Activated naive CD8-positive, alpha-beta T cell treated with anti-CD3 and anti-CD28 coated beads for 36 hours (primary cell): Measurements from ENCODE around the gene PAPPA. TPM values are rescaled to one million over a fixed set of nuclear protein-coding genes. Genes with fewer than 3 reads are reported as not detected.

Experiments
- DNase-seq: peaks from one replicate; pipeline ENCODE4 v3.0.0; 2021
- H3K27ac Mint-ChIP-seq: one replicate; pipeline ENCODE4 v1.8.0; 2022; ENCODE audit warnings: mild to moderate bottlenecking, moderate library complexity, mixed read lengths
- H3K27me3 Mint-ChIP-seq: one replicate; pipeline ENCODE4 v1.8.0; 2022; ENCODE audit warnings: mild to moderate bottlenecking, mixed read lengths
- H3K36me3 Mint-ChIP-seq: one replicate; pipeline ENCODE4 v1.8.0; 2021; ENCODE audit warnings: mild to moderate bottlenecking, mixed read lengths
- H3K4me1 Mint-ChIP-seq: one replicate; pipeline ENCODE4 v1.8.0; 2021; ENCODE audit warnings: mixed read lengths
- H3K4me3 Mint-ChIP-seq: one replicate; pipeline ENCODE4 v1.8.0; 2022; ENCODE audit warnings: mild to moderate bottlenecking, moderate library complexity, mixed read lengths
- H3K9me3 Mint-ChIP-seq: one replicate; pipeline ENCODE4 v1.8.0; 2022; ENCODE audit warnings: mixed read lengths
- total RNA-seq, 2 experiments: library from RNA; stranded (reverse); gene quantifications; one replicate each; pipeline ENCODE4 v1.2.3, GENCODE V29; 2021

PAPPA gene
- total RNA-seq, 2 experiments from 2014 or later = not detected

GRCh38 chr9:116162241-116162781 lies 8.7 kb downstream of the PAPPA start:
- DNase-seq = no peak
- Mint-ChIP-seq H3K27ac (no peak overlapping the region), H3K4me3 (no peak overlapping the region), H3K9me3 (peaks cover 4% of the 10 kb centered on the region), H3K27me3 (peaks cover 35% of the 10 kb centered on the region), H3K36me3 (no peaks in the 10 kb centered on the region), H3K4me1 (no peaks in the 10 kb centered on the region)

GRCh38 chr9:116163293-116164055 lies 9.9 kb downstream of the PAPPA start:
- no peak for DNase-seq
- Mint-ChIP-seq H3K36me3 (no peaks in the 10 kb centered on the region), H3K4me3 (no peak overlapping the region), H3K9me3 (peaks cover 4% of the 10 kb centered on the region), H3K27ac (no peak overlapping the region), H3K4me1 (no peaks in the 10 kb centered on the region), H3K27me3 (peaks cover 24% of the 10 kb centered on the region)

- Mint-ChIP-seq H3K9me3 (peaks cover 5% of the 10 kb centered on the region), H3K4me3 (no peak overlapping the region), H3K36me3 (peaks cover 1% of the 10 kb centered on the region), H3K27me3 (peaks cover 11% of the 10 kb centered on the region), H3K27ac (no peak overlapping the region), H3K4me1 (no peaks in the 10 kb centered on the region)
- DNase-seq = no peak
These were observed 12.3 kb downstream of the PAPPA start for GRCh38 chr9:116165912-116166311.

GRCh38 chr9:116166713-116167112 lies 13.1 kb downstream of the PAPPA start:
- H3K4me3 Mint-ChIP-seq = no peak overlapping the region
- no peak for DNase-seq
- H3K4me1 Mint-ChIP-seq = no peaks in the 10 kb centered on the region
- no peak overlapping the region for H3K27ac Mint-ChIP-seq
- H3K36me3 Mint-ChIP-seq = peaks cover 1% of the 10 kb centered on the region
- H3K9me3 Mint-ChIP-seq = peaks cover 5% of the 10 kb centered on the region
- peaks cover 9% of the 10 kb centered on the region for H3K27me3 Mint-ChIP-seq

- Mint-ChIP-seq H3K27ac (no peak overlapping the region), H3K9me3 (peaks cover 5% of the 10 kb centered on the region), H3K27me3 (peaks cover 6% of the 10 kb centered on the region), H3K4me3 (no peak overlapping the region), H3K36me3 (peaks cover 1% of the 10 kb centered on the region), H3K4me1 (no peaks in the 10 kb centered on the region)
- DNase-seq = no peak
These were observed 14.6 kb downstream of the PAPPA start for GRCh38 chr9:116168231-116168630.

GRCh38 chr9:116172216-116172615 lies 18.6 kb downstream of the PAPPA start:
- Mint-ChIP-seq H3K36me3 (peaks cover 1% of the 10 kb centered on the region), H3K9me3 (peaks cover 2% of the 10 kb centered on the region), H3K27ac (no peak overlapping the region), H3K4me3 (no peak overlapping the region), H3K4me1 (no peaks in the 10 kb centered on the region), H3K27me3 (peaks cover 6% of the 10 kb centered on the region)
- DNase-seq = no peak

GRCh38 chr9:116174347-116174746 lies 20.8 kb downstream of the PAPPA start:
- Mint-ChIP-seq H3K27me3 (peaks cover 6% of the 10 kb centered on the region), H3K27ac (no peak overlapping the region), H3K4me3 (no peak overlapping the region), H3K9me3 (peaks cover 2% of the 10 kb centered on the region), H3K36me3 (peaks cover 1% of the 10 kb centered on the region), H3K4me1 (no peaks in the 10 kb centered on the region)
- no peak for DNase-seq

GRCh38 chr9:116175614-116176013 lies 22.0 kb downstream of the PAPPA start:
- Mint-ChIP-seq H3K9me3 (no peaks in the 10 kb centered on the region), H3K36me3 (no peaks in the 10 kb centered on the region), H3K27me3 (peaks cover 6% of the 10 kb centered on the region), H3K4me3 (no peak overlapping the region), H3K27ac (no peak overlapping the region), H3K4me1 (no peaks in the 10 kb centered on the region)
- no peak for DNase-seq

- no peak overlapping the region for H3K4me3 Mint-ChIP-seq
- H3K27ac Mint-ChIP-seq = no peak overlapping the region
- H3K4me1 Mint-ChIP-seq = no peaks in the 10 kb centered on the region
- no peaks in the 10 kb centered on the region for H3K27me3 Mint-ChIP-seq
- no peaks in the 10 kb centered on the region for H3K36me3 Mint-ChIP-seq
- DNase-seq = no peak
- peaks cover 1% of the 10 kb centered on the region for H3K9me3 Mint-ChIP-seq
These were observed 25.1 kb downstream of the PAPPA start for GRCh38 chr9:116178481-116179211.

- peaks cover 1% of the 10 kb centered on the region for H3K9me3 Mint-ChIP-seq
- H3K27ac Mint-ChIP-seq = no peak overlapping the region
- no peak for DNase-seq
- H3K36me3 Mint-ChIP-seq = no peaks in the 10 kb centered on the region
- H3K27me3 Mint-ChIP-seq = no peaks in the 10 kb centered on the region
- no peaks in the 10 kb centered on the region for H3K4me1 Mint-ChIP-seq
- H3K4me3 Mint-ChIP-seq = no peak overlapping the region
These were observed 26.0 kb downstream of the PAPPA start for GRCh38 chr9:116179568-116179967.

- Mint-ChIP-seq H3K4me3 (no peak overlapping the region), H3K27ac (no peak overlapping the region), H3K36me3 (no peaks in the 10 kb centered on the region), H3K9me3 (peaks cover 1% of the 10 kb centered on the region), H3K4me1 (no peaks in the 10 kb centered on the region), H3K27me3 (no peaks in the 10 kb centered on the region)
- DNase-seq = no peak
These were observed 28.4 kb downstream of the PAPPA start for GRCh38 chr9:116181853-116182610.

- H3K27me3 Mint-ChIP-seq = no peaks in the 10 kb centered on the region
- no peak overlapping the region for H3K4me3 Mint-ChIP-seq
- no peak overlapping the region for H3K27ac Mint-ChIP-seq
- no peak for DNase-seq
- no peaks in the 10 kb centered on the region for H3K4me1 Mint-ChIP-seq
- H3K36me3 Mint-ChIP-seq = no peaks in the 10 kb centered on the region
- H3K9me3 Mint-ChIP-seq = peaks cover 1% of the 10 kb centered on the region
These were observed 29.3 kb downstream of the PAPPA start for GRCh38 chr9:116182876-116183275.

GRCh38 chr9:116187570-116188170 lies 34.1 kb downstream of the PAPPA start:
- no peaks in the 10 kb centered on the region for H3K9me3 Mint-ChIP-seq
- H3K4me3 Mint-ChIP-seq = no peak overlapping the region
- H3K27me3 Mint-ChIP-seq = peaks cover 4% of the 10 kb centered on the region

GRCh38 chr9:116189683-116190082 lies 36.1 kb downstream of the PAPPA start:
- no peak for DNase-seq
- no peaks in the 10 kb centered on the region for H3K9me3 Mint-ChIP-seq
- H3K27ac Mint-ChIP-seq = no peak overlapping the region
- H3K36me3 Mint-ChIP-seq = no peaks in the 10 kb centered on the region
- peaks cover 4% of the 10 kb centered on the region for H3K27me3 Mint-ChIP-seq
- no peaks in the 10 kb centered on the region for H3K4me1 Mint-ChIP-seq
- H3K4me3 Mint-ChIP-seq = no peak overlapping the region

More at GRCh38 chr9:116187570-116188170, 34.1 kb downstream of the PAPPA start:
- Mint-ChIP-seq H3K27ac (no peak overlapping the region), H3K36me3 (no peaks in the 10 kb centered on the region), H3K4me1 (no peaks in the 10 kb centered on the region)
- DNase-seq = no peak
